Left colon (tissue), 2 donors: ENCODE results near the gene IGF2. TPM values are rescaled to one million over a fixed set of nuclear protein-coding genes. Genes with fewer than 3 reads are reported as not detected.
"Not testable (repeated sequence)": the region's sequence is repeated elsewhere in the genome, so short reads cannot be mapped to it uniquely, and the experiment has no call there.

Experiments used
- ATAC-seq: fragments of 200-7000 bp; cut with Tn5 transposase; one replicate; pipeline ENCODE4 v1.9.1; 2020; ENCODE audit warnings: mild to moderate bottlenecking, moderate library complexity
- DNase-seq, 2 donors: peaks; one replicate each; pipeline ENCODE4 v3.0.0-alpha.2; 2020
- intact Hi-C, 2 donors: fragments of 100-400 bp; cut with DNase I in 1 of 2; cut with micrococcal nuclease in 1 of 2; formaldehyde crosslinking; loops; one replicate each; pipeline versions ENCODE4 v1.11.2 to v1.14.0; 2022; cut with DNase I, micrococcal nuclease
- total RNA-seq, 2 donors: library from RNA; stranded (reverse); fragmentation: NEBNext Ultra II Directional; extraction: Animal tissue kit (Norgen Biotek cat#: 25700); gene quantifications; one replicate each; pipeline ENCODE4 v1.2.1, GENCODE V29; 2021
- donor health status: DM: no; HTN: no; CAD: no.
- donor health status: DM: yes; HTN: yes; CAD: no.

The IGF2 gene
- total RNA-seq, 2 donors from 2014 or later, result 7.3 to 10.8 TPM

- intact Hi-C loops, result no loop called here
- no peak for DNase-seq
- no peak for ATAC-seq
Observed at GRCh38 chr11:2130881-2131352, 8.3 kb downstream of the IGF2 start.

- ATAC-seq (no peak), DNase-seq (no peak)
- intact Hi-C loops, result no loop called here
Observed at GRCh38 chr11:2129699-2130366, 9.4 kb downstream of the IGF2 start.

GRCh38 chr11:2129308-2129698, 9.9 kb downstream of the IGF2 start:
- intact Hi-C loops, result no loop called here
- DNase-seq, result no peak
- ATAC-seq, result no peak

GRCh38 chr11:2128511-2129307, 10.5 kb downstream of the IGF2 start:
- ATAC-seq (no peak), DNase-seq (no peak)
- intact Hi-C loops, result no loop called here

GRCh38 chr11:2128130-2128510, 11.1 kb downstream of the IGF2 start:
- intact Hi-C loops, result no loop called here
- ATAC-seq, result no peak
- DNase-seq, result no peak

GRCh38 chr11:2127482-2128129, 11.6 kb downstream of the IGF2 start:
- DNase-seq (no peak), ATAC-seq (no peak)

GRCh38 chr11:2126520-2127085, 12.6 kb downstream of the IGF2 start:
- ATAC-seq, result no peak
- no peak for DNase-seq
- intact Hi-C loops, result no loop called here

More at GRCh38 chr11:2127482-2128129, 11.6 kb downstream of the IGF2 start:
- intact Hi-C loops, result no loop called here

- ATAC-seq, intact Hi-C loops, DNase-seq: not testable (repeated sequence)
Observed at GRCh38 chr11:2124736-2125484, 14.3 kb downstream of the IGF2 start.

- ATAC-seq, result no peak
- no peak for DNase-seq
- intact Hi-C loops, result no loop called here
Observed at GRCh38 chr11:2123628-2123960, 15.6 kb downstream of the IGF2 start.

GRCh38 chr11:2122907-2123627, 16.1 kb downstream of the IGF2 start:
- ATAC-seq, result no peak
- intact Hi-C loops, result no loop called here
- no peak for DNase-seq

- DNase-seq, result no peak
- no peak for ATAC-seq
- intact Hi-C loops, result no loop called here
Observed at GRCh38 chr11:2122222-2122906, 16.8 kb downstream of the IGF2 start.

GRCh38 chr11:2121227-2122130, 17.7 kb downstream of the IGF2 start:
- ATAC-seq (no peak), DNase-seq (no peak)
- intact Hi-C loops, result no loop called here

- DNase-seq (no peak), ATAC-seq (no peak)
- intact Hi-C loops, result no loop called here
Observed at GRCh38 chr11:2120359-2121100, 18.7 kb downstream of the IGF2 start.

GRCh38 chr11:2118677-2119076, 20.5 kb downstream of the IGF2 start:
- no peak for DNase-seq
- ATAC-seq, result no peak
- intact Hi-C loops, result no loop called here

- ATAC-seq, result no peak
- intact Hi-C loops, result no loop called here
- DNase-seq, result no peak
Observed at GRCh38 chr11:2116680-2117079, 22.5 kb downstream of the IGF2 start.

- DNase-seq (no peak), ATAC-seq (no peak)
- intact Hi-C loops, result no loop called here
Observed at GRCh38 chr11:2115308-2115707, 23.9 kb downstream of the IGF2 start.
